GM21447 (cell line): ENCODE results near the gene NTM.

Experiments
- ATAC-seq: cut with Tn5 transposase; IDR thresholded peaks from one replicate; pipeline ENCODE4 v1.9.1; 2021; ENCODE audit not compliant: unreplicated experiment

The NTM gene

GRCh38 chr11:131809203-131809918, 438.9 kb downstream of the NTM start:
- no peak for ATAC-seq

- no peak for ATAC-seq
These were observed 440.1 kb downstream of the NTM start for GRCh38 chr11:131810541-131810940.

- no peak for ATAC-seq
These were observed 441.0 kb downstream of the NTM start for GRCh38 chr11:131811383-131811782.

- ATAC-seq, result no peak
These were observed 443.7 kb downstream of the NTM start for GRCh38 chr11:131814108-131814507.

- no peak for ATAC-seq
These were observed 445.2 kb downstream of the NTM start for GRCh38 chr11:131815590-131815989.

GRCh38 chr11:131816051-131816450, 445.6 kb downstream of the NTM start:
- ATAC-seq, result no peak

GRCh38 chr11:131817687-131818188, 447.3 kb downstream of the NTM start:
- no peak for ATAC-seq

- ATAC-seq, result no peak
These were observed 449.4 kb downstream of the NTM start for GRCh38 chr11:131819865-131820264.

GRCh38 chr11:131822506-131822905, 452.1 kb downstream of the NTM start:
- ATAC-seq, result no peak

GRCh38 chr11:131823772-131824171, 453.4 kb downstream of the NTM start:
- ATAC-seq, result no peak

GRCh38 chr11:131824771-131825170, 454.4 kb downstream of the NTM start:
- ATAC-seq, result no peak

- no peak for ATAC-seq
These were observed 457.0 kb downstream of the NTM start for GRCh38 chr11:131827430-131827829.

- ATAC-seq, result no peak
These were observed 459.3 kb downstream of the NTM start for GRCh38 chr11:131829725-131830124.

GRCh38 chr11:131832079-131832478, 461.7 kb downstream of the NTM start:
- ATAC-seq, result no peak

- no peak for ATAC-seq
These were observed 463.0 kb downstream of the NTM start for GRCh38 chr11:131833366-131833765.

- no peak for ATAC-seq
These were observed 467.1 kb downstream of the NTM start for GRCh38 chr11:131837562-131837961.

GRCh38 chr11:131838016-131838415, 467.6 kb downstream of the NTM start:
- no peak for ATAC-seq

GRCh38 chr11:131839326-131839725, 468.9 kb downstream of the NTM start:
- no peak for ATAC-seq

- no peak for ATAC-seq
These were observed 470.1 kb downstream of the NTM start for GRCh38 chr11:131840545-131840944.

- no peak for ATAC-seq
These were observed 470.6 kb downstream of the NTM start for GRCh38 chr11:131841028-131841427.

- no peak for ATAC-seq
These were observed 471.7 kb downstream of the NTM start for GRCh38 chr11:131841925-131842635.

GRCh38 chr11:131845255-131845654, 474.8 kb downstream of the NTM start:
- no peak for ATAC-seq
